HepG2 (cell line): ENCODE data around the gene SLC2A2. TPM values are rescaled to one million over a fixed set of nuclear protein-coding genes. Genes with fewer than 3 reads are reported as not detected.
A peak's percentile ranks its signal among the peaks of the same experiment; 100 is the strongest.

ENCODE experiments used
- CEBPG ChIP-seq: IDR thresholded peaks from 2 replicates; pipeline ENCODE4 v1.6.1; 2016
- FOXA1 ChIP-seq, 2 experiments: fragments of 450-650 bp in 1 of 2; sonication (generic) in 1 of 2; formaldehyde crosslinking in 1 of 2; IDR thresholded peaks; 2 replicates each; pipeline versions ENCODE4 v1.4.0 to v1.6.1; 2016 to 2020; ENCODE audit warnings: missing genetic modification reagents in 1 of 2
- FOXA3 ChIP-seq: IDR thresholded peaks from 2 replicates; pipeline ENCODE4 v1.6.1; 2016; ENCODE audit warnings: missing genetic modification reagents, missing compliant biosample characterization
- HMG20B ChIP-seq: conservative IDR thresholded peaks from 2 replicates; pipeline ENCODE4 v1.6.1; 2016; ENCODE audit warnings: missing genetic modification reagents, missing compliant biosample characterization
- HNRNPUL1 ChIP-seq: fragments of 200-400 bp; formaldehyde crosslinking; IDR thresholded peaks from 2 replicates; pipeline ENCODE4 v1.6.1; 2017; ENCODE audit warnings: low read depth, mild to moderate bottlenecking, low read length, moderate library complexity
- MTF1 ChIP-seq: sonication (generic); formaldehyde crosslinking; IDR thresholded peaks from 2 replicates; pipeline ENCODE4 v1.5.0; 2020; ENCODE audit warnings: missing genetic modification reagents
- NFIC ChIP-seq: IDR thresholded peaks from 2 replicates; pipeline ENCODE4 v1.6.1; 2012; ENCODE audit warnings: mild to moderate bottlenecking, low read length, inconsistent platforms
- NFKBIZ ChIP-seq: IDR thresholded peaks from 2 replicates; pipeline ENCODE4 v1.6.1; 2018; ENCODE audit warnings: missing genetic modification reagents, missing compliant biosample characterization
- SAP130 ChIP-seq: IDR thresholded peaks from 2 replicates; pipeline ENCODE4 v1.6.1; 2016; ENCODE audit warnings: low read depth
- ZBTB1 ChIP-seq: sonication (generic); formaldehyde crosslinking; IDR thresholded peaks from 2 replicates; pipeline ENCODE4 v1.4.0; 2020; ENCODE audit warnings: missing genetic modification reagents, borderline replicate concordance
- ZFP36L1 ChIP-seq: sonication (generic); formaldehyde crosslinking; IDR thresholded peaks from 2 replicates; pipeline ENCODE4 v1.8.0; 2022; ENCODE audit warnings: mild to moderate bottlenecking, missing genetic modification reagents, moderate library complexity
- ZNF136 ChIP-seq: sonication (generic); formaldehyde crosslinking; IDR thresholded peaks from 2 replicates; pipeline ENCODE4 v1.8.1; 2022; ENCODE audit warnings: low read depth, mild to moderate bottlenecking, moderate library complexity, missing genetic modification reagents
- ZNF331 ChIP-seq: sonication (generic); formaldehyde crosslinking; IDR thresholded peaks from 2 replicates; pipeline ENCODE4 v1.4.0; 2020; ENCODE audit warnings: missing genetic modification reagents
- ZNF713 ChIP-seq: sonication (generic); formaldehyde crosslinking; IDR thresholded peaks from 2 replicates; pipeline ENCODE4 v1.4.0; 2020; ENCODE audit warnings: mild to moderate bottlenecking, missing genetic modification reagents
- polyA plus RNA-seq, 8 experiments: library from polyadenylated mRNA; depleted of rRNA in 3 of 8; stranded (reverse) in 7 of 8; unstranded in 1 of 8; fragments of >200 nt; fragmentation: Illumina TruSeq in 4 of 8; extraction: Trizol in 4 of 8; gene quantifications; 2 replicates each; pipeline versions ENCODE4 v1.2.1 to v1.2.3, GENCODE V29; 2011 to 2016; ENCODE audit warnings: low read depth in 4 of 8, missing spikeins in 1 of 8, mixed read lengths in 1 of 8; ENCODE audit not compliant: insufficient read depth in 1 of 8
- total RNA-seq, 5 experiments: library from RNA; depleted of rRNA; stranded (reverse); fragments of >200 nt; fragmentation: Illumina TruSeq; extraction: Trizol; gene quantifications; 2 replicates each; pipeline ENCODE4 v1.2.3, GENCODE V29; 2016; ENCODE audit warnings: low read depth in 1 of 5
- TF ChIP-seq, protein P1 (sequence below): sonication (generic); formaldehyde crosslinking; IDR thresholded peaks from 2 replicates; pipeline ENCODE4 v1.8.0; 2022; ENCODE audit warnings: mild to moderate bottlenecking, missing genetic modification reagents, borderline replicate concordance
- TF ChIP-seq, protein P2 (sequence below): sonication (generic); formaldehyde crosslinking; IDR thresholded peaks from 2 replicates; pipeline ENCODE4 v1.5.0; 2020; ENCODE audit warnings: mild to moderate bottlenecking, missing genetic modification reagents, borderline replicate concordance
- TF ChIP-seq, protein P3 (sequence below): sonication (generic); formaldehyde crosslinking; IDR thresholded peaks from 2 replicates; pipeline ENCODE4 v1.4.0; 2020; ENCODE audit warnings: missing genetic modification reagents, borderline replicate concordance
- TF ChIP-seq, protein P4 (sequence below): sonication (generic); formaldehyde crosslinking; IDR thresholded peaks from 2 replicates; pipeline ENCODE4 v1.5.0; 2020; ENCODE audit warnings: mild to moderate bottlenecking, missing genetic modification reagents

The SLC2A2 gene
- total and polyA plus RNA-seq, 2 of the 13 experiments (the other 11 are each of a cell fraction or from before 2014, with no cell fraction given) = 19.5 to 23.2 TPM

DNA sequence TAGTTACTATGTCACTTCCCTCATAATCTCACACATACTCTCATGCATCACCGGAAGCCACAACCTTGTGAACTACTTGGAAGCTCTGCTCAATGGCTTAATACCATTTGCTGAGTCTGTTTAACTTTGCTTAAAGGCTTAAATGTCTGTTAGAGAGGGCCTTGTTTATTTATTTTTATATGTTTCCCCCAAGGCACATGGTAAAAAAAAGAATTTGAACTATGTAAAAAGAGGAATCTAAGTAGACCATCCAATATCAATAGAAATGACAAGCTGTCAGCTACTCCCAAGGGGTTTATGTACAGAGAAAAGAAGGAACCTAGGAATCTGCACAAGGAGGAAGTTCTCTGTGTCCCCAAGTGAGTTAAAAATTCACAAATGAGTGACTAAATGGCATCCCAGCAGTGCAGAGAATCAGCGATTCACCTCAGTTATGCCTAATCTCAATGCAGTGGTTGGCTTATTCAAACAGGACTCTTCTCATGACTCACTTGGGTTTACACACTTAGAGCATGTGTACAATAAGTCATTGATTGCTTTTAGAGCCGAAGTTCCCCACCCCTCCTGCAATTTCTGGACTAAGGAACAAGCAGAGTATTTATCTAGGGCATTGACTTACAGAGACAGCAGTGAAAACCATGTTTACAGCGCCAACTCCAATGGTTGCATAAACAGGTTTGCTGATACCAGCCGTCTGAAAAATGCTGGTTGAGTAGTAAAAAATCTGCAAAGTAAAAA is 24.4 kb downstream of the SLC2A2 start (continued):
- TF ChIP-seq, protein P1, sequence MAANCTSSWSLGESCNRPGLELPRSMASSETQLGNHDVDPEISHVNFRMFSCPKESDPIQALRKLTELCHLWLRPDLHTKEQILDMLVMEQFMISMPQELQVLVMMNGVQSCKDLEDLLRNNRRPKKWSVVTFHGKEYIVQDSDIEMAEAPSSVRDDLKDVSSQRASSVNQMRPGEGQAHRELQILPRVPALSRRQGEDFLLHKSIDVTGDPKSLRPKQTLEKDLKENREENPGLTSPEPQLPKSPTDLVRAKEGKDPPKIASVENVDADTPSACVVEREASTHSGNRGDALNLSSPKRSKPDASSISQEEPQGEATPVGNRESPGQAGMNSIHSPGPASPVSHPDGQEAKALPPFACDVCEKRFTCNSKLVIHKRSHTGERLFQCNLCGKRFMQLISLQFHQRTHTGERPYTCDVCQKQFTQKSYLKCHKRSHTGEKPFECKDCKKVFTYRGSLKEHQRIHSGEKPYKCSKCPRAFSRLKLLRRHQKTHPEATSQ (CRISPR knock-in tag) = peak; percentile 89; the same call in 1 of the 2 replicates
- TF ChIP-seq, protein P2, sequence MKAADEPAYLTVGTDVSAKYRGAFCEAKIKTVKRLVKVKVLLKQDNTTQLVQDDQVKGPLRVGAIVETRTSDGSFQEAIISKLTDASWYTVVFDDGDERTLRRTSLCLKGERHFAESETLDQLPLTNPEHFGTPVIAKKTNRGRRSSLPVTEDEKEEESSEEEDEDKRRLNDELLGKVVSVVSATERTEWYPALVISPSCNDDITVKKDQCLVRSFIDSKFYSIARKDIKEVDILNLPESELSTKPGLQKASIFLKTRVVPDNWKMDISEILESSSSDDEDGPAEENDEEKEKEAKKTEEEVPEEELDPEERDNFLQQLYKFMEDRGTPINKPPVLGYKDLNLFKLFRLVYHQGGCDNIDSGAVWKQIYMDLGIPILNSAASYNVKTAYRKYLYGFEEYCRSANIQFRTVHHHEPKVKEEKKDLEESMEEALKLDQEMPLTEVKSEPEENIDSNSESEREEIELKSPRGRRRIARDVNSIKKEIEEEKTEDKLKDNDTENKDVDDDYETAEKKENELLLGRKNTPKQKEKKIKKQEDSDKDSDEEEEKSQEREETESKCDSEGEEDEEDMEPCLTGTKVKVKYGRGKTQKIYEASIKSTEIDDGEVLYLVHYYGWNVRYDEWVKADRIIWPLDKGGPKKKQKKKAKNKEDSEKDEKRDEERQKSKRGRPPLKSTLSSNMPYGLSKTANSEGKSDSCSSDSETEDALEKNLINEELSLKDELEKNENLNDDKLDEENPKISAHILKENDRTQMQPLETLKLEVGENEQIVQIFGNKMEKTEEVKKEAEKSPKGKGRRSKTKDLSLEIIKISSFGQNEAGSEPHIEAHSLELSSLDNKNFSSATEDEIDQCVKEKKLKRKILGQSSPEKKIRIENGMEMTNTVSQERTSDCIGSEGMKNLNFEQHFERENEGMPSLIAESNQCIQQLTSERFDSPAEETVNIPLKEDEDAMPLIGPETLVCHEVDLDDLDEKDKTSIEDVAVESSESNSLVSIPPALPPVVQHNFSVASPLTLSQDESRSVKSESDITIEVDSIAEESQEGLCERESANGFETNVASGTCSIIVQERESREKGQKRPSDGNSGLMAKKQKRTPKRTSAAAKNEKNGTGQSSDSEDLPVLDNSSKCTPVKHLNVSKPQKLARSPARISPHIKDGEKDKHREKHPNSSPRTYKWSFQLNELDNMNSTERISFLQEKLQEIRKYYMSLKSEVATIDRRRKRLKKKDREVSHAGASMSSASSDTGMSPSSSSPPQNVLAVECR (CRISPR knock-in tag) = peak; percentile 46; the same call in 1 of the 2 replicates
- TF ChIP-seq ZNF713 = no peak
- TF ChIP-seq ZBTB1 (CRISPR knock-in tag) = no peak
- TF ChIP-seq ZNF331 (CRISPR knock-in tag) = peak; percentile 91
- peak; percentile 85 for TF ChIP-seq SAP130 (CRISPR knock-in tag)
- peak; percentile 86 for TF ChIP-seq CEBPG
- TF ChIP-seq NFIC = peak; percentile 99
- TF ChIP-seq MTF1 = no peak
- peak; percentile 97 for TF ChIP-seq FOXA1 (IDR thresholded peaks at IDR 0.05)
- TF ChIP-seq FOXA1 (CRISPR knock-in tag; IDR thresholded peaks at IDR 0.05) = peak; percentile 99
- TF ChIP-seq ZNF136 (CRISPR knock-in tag) = no peak
- TF ChIP-seq, protein P3, sequence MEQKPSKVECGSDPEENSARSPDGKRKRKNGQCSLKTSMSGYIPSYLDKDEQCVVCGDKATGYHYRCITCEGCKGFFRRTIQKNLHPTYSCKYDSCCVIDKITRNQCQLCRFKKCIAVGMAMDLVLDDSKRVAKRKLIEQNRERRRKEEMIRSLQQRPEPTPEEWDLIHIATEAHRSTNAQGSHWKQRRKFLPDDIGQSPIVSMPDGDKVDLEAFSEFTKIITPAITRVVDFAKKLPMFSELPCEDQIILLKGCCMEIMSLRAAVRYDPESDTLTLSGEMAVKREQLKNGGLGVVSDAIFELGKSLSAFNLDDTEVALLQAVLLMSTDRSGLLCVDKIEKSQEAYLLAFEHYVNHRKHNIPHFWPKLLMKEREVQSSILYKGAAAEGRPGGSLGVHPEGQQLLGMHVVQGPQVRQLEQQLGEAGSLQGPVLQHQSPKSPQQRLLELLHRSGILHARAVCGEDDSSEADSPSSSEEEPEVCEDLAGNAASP (CRISPR knock-in tag) = peak; percentile 77; the same call in 1 of the 2 replicates
- TF ChIP-seq HNRNPUL1 = peak; percentile 86
- TF ChIP-seq, protein P4, sequence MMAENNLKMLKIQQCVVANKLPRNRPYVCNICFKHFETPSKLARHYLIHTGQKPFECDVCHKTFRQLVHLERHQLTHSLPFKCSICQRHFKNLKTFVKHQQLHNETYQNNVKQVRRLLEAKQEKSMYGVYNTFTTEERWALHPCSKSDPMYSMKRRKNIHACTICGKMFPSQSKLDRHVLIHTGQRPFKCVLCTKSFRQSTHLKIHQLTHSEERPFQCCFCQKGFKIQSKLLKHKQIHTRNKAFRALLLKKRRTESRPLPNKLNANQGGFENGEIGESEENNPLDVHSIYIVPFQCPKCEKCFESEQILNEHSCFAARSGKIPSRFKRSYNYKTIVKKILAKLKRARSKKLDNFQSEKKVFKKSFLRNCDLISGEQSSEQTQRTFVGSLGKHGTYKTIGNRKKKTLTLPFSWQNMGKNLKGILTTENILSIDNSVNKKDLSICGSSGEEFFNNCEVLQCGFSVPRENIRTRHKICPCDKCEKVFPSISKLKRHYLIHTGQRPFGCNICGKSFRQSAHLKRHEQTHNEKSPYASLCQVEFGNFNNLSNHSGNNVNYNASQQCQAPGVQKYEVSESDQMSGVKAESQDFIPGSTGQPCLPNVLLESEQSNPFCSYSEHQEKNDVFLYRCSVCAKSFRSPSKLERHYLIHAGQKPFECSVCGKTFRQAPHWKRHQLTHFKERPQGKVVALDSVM (CRISPR knock-in tag) = peak; percentile 47; the same call in 1 of the 2 replicates
- peak; percentile 94 for TF ChIP-seq HMG20B (CRISPR knock-in tag)
- peak; percentile 99 for TF ChIP-seq FOXA3 (CRISPR knock-in tag)
- peak; percentile 77; the same call in 1 of the 2 replicates for TF ChIP-seq ZFP36L1 (CRISPR knock-in tag)
- peak; percentile 60; the same call in 1 of the 2 replicates for TF ChIP-seq NFKBIZ
